NCI-H510A treated with DMSO at 0.1 percent for 48 hours (cell line): ENCODE measurements around the gene ISG20.
A peak's percentile ranks its signal among the peaks of the same experiment; 100 is the strongest.
"Not testable (repeated sequence)": the region's sequence is repeated elsewhere in the genome, so short reads cannot be mapped to it uniquely, and the experiment has no call there.

Experiments used
- DNase-seq: peaks from one replicate; lab custom pipeline; 2025; lab: John Stamatoyannopoulos, UW

Gene ISG20

DNA sequence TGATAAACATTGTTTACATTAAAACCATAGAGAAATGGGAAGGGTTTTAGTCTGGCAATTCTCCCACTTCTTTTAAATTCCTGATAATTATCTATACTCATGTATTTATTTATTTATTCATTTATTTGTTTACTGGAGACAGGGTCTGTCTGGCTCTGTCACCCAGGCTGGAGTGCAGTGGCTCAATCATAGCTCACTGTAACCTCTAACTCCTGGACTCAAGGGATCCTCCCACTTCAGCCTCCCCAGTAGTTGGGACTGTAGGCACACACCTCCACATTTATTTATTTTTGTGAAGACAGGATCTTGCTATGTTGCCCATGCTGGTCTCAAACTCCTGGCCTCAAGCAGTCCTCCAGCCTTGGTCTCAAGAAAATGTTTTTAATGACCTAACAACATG, 20.1 kb upstream of the ISG20 start:
- no peak for DNase-seq

DNA sequence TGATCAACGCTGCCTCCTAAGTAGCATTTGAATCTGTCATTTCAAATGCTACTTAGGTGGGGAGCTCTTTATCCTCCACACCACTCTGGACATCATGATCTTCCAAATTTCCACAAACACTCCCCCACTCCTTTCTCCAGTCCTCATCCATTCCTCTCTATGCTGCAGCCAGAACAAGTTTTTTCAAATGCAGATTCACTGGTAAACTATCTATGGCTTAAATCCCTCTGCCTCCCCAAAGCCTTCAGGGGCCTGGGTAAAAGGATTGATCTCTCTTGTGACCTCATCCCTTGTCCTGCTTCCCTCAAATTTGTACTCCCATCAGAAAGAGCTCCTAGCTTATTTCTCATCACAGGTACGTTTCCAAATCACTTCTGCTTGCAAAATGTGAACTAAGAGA, 19.0 kb upstream of the ISG20 start:
- DNase-seq, result no peak

DNA sequence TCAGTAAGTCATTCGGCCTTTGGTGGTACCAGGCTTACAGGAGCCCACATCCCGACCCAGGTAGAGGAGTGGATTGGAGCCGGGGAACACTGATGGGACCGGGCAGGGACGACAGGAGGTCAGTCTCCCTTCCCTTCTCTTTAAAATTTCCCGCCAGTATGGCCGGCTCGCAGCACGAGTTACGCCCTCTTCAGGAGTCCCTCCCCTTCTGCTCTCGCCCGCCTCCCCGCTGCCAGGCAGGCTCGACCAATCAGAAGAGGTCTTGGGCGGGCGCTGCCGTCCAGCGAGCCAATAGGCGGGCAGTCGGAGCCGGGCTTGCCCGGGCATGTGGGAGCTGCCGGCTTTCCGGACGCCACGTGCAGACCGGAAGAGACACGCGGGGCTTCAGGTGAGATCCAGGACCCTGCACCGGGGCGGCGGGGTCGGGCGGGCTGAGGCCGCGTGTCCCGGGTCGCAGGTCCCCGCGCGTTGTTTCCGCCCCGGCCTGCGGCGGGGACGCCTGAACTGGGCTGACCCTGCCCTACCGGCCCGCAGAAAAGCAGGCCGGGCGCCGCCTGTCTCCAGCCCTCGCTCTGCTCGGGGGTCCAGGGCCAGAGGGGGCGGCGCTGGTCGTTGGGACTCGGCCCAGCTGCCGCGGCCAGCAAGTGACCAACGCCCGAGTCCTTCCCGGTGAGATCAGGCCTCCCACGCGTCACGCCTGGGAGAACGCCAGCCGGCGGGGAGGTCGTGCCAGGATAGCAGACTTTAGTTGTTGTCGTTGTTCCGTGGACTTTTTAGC, 17.6 kb upstream of the ISG20 start, which contains the start of gene AEN:
Gene AEN, plus strand, starts transcription at position 346 of the 778 bp plus-strand sequence. CDS start 4,870 bp downstream, outside the sequence.
- DNase-seq, result peak; percentile 80

DNA sequence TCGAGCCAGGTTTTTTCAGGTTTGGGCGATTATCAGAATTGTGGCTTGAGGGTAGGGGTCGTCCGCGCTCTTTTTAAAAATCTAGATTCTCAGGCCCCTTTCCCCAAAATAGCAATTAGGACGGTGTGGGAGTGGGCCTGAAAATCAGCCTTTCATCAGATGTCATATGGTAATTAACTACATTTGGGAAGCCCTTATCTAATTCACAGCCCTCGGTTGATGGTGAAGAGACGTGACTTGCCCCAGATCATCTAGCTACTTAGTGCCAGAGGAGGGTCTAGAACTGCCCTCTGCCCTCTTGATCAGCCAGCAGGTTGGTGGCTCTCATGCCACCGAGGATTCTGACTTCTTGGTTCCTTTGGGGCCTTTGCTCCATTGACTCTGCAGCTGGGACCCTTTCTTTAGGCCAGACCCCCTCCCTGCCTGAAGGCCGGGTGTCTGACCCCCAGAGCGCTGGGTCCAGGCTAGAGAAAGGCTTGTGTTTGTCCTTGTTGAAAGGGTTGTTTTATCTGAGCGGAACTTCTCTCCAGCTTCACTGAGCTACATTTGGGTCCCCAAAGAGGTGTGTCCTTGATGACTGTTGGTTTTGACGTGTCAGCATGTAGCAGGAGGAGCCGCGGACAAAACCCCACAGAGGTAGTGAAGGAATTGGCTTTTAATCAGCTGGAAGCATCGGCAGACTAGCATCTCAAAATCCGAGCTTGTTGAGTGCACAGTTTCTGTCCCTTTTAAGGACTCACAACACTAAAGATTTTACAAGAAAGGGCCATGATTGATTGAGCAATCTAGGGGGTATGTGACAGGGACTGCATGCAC, 16.8 kb upstream of the ISG20 start:
- DNase-seq, result peak; percentile 7

DNA sequence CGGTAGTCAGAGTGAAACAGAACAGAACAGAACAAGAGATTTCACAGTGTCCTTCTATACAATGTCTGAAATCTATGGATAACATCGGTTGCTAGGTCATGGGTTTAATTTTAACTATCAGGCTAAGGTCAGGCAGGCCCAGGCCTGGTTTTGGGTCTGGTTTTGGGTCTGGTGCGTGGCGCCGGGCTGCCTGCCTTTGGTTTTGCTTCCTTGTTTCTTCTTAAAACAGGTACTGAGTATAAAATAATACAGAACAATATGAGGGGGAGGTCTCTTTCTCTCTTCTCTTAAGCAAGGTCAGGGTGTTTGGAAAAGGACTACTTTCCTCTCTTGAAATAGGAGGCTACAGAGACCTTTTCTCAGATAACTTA, 16.2 kb upstream of the ISG20 start:
- no peak for DNase-seq

DNA sequence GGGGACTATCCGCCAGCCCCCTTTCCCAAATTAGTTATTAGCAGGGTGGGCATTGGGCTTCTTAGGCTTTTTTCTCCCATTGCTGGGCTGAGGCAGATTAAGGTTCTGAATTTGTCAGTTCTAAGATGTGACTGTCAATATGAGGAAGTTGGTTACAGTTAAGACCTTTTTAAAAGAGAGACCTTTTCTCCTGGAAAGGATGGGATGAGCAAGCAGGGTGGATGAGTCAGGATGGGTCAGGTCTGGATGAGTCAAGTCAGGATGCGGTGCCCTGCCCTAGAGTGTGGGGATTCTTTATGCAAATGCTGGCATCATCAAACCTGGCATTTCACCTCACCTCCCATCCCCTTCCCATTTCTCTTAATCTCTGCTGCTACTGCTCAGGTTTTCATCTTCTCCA, 15.8 kb upstream of the ISG20 start:
- DNase-seq, result no peak

DNA sequence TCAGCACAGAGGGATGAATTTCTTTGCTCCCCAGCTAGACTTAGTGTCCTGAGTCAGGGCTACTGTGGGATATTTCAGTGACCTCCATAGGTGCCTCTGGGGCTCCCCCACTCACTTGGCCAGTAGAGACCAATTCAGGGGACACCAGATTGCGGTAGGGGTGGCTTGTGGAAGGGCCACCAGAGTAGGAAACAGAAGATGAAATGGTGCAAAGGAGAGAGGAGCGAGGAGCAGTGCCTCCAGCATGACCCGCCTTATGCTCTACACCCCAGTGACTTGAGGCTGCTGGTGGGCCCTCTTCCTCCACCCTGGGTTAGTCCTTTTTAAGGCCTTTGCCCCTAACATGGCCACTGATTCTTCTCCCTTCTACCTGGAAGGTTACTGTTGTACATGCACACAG, 15.2 kb upstream of the ISG20 start:
- no peak for DNase-seq

DNA sequence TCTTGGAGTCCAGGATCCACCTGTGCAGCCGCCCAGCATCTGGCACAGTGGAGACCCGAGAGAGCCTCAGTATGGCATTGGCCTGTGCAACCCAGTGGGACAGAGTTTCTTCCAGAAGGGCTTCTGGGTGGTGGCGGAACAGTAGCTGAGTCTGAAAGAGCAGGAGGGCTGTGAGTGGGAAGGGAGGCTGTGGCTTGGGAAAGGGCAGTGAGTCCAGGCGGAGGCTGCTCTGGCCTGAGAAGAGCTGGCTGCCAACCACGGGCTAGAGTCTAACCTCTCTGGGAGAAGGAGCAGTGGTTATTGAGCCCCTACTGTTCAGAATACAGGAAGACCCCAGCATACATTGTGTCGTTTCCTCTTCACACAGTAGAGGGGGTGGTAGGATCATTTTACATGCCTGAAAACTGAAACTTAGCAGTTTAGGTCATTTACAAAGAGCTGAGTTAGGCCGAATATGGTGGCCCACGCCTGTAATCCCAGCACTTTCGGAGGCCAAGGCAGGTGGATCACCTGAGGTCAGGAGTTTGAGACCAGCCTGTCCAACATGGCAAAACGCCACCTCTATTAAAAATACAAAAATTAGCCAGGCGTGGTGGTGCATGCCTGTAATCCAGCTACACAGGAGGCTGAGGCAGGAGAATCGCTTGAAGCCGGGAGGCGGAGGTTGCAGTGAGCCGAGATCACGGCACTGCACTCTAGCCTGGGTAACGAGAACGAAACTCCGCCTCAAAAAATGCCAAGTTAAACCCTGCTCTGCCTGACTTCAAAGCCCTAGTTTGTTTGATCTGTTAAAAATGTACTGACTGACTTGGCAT, 14.5 kb upstream of the ISG20 start:
- DNase-seq, result no peak

DNA sequence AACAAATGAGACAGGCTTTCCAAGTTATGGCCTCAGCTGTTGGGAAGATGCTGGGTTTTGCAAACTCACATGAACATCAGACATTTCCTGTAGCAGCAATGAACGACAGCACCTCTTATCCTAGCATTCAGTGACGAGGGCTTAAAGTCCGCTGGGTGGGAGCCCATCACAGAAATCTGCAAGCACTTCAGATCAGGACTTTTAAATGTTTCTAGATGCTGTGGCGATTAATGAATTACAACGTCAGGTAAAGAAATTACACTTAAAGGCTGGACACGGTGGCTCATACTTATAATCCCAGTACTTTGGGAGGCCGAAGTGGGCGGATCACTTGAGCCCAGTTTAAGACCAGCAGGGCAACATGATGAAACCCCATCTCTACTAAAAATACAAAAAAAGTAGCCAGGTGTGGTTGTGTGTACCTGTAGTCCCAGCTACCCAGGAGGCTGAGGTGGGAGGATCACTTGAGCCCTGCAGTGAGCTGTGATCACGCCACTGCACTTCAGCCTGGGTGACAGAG, 13.8 kb upstream of the ISG20 start:
- no peak for DNase-seq

DNA sequence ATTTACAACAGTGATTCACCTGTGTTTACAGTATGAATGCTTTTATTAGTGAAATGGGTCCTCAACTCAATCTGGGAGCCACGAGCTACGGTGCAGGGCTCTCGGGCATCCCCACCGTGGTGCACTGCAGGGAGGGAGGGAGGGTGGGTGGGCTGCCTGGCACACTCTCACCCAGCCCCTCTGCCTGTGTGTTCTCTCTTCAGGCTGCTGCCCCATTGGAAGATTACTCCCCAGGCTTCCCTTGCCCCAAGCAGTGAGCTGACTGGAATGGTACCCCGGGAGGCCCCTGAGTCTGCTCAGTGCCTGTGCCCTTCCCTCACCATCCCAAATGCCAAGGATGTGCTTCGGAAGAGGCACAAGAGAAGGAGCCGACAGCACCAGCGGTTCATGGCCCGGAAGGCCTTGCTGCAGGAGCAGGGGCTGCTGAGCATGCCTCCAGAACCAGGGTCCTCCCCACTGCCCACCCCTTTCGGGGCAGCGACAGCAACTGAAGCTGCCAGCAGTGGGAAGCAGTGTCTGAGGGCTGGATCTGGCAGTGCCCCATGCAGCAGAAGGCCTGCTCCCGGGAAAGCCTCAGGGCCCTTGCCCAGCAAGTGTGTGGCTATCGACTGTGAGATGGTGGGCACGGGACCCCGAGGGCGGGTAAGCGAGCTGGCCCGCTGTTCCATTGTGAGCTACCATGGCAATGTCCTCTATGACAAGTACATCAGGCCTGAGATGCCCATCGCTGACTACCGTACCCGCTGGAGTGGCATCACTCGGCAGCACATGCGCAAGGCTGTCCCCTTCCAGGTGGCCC, 12.7 kb upstream of the ISG20 start:
- DNase-seq, result no peak

DNA sequence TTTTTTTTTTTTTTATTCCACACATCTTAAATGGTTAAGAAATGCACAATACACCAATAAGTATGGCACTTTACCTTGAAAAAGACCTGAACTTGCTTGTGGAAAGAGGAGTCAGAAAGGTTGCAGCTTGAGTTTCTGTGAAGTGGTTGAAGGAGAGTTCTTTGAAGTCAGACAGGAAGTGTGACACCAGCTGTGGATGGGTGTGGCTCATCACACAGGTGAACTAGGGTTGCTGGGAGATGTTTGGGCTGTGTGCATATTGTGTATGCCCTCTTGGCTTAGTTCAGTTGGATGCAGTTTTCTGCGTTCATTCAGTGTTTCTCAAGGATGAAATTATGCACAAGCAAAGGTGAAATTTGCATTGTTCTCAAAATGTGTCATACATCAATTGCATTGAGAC, 11.4 kb upstream of the ISG20 start:
- DNase-seq, result peak; percentile 20

DNA sequence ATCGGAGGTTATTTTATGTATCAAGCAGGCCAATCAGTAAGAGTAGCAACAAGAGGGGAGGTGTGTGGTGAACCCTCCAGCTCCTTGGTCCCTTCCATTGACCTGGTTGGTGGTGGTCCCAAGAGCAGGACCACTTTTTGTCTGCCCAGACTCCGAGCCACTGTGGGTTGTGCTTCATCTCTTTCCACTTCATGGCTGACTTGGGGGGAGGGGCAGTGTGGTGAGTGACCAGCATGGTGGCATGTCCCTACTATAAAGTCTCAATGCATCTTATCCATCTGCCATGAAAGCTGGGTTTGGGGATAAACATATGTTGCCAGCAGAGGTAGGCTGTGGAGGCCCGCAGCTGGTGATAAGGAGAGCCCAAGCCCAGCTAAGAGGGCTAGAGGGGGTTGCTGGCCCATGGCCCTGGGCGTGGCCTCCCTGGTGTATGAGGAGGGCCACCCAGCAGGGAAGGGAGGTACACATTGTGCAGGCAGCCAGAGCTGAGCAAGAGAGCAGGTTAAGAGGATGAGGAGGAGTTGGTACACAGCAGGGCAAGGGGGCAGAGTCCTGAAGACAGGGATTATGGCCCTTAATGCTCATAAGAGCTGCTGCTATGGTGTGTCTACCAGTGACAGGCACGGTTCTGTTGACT, 10.7 kb upstream of the ISG20 start:
- DNase-seq, result no peak

DNA sequence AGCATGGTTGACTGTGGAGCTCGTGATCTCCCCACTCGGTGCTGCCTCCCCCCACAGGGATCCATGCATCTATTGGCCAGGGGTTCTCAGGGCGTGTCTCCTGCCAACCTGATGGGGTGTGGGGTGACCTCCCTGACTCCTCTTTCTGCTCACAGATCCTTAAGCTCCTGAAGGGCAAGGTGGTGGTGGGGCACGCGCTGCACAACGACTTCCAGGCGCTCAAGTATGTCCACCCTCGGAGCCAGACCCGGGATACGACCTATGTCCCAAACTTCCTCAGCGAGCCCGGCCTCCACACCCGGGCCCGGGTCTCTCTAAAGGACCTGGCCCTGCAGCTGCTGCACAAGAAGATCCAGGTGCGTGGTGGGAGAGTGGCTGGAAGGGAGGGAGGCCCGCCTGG, 9.7 kb upstream of the ISG20 start:
- DNase-seq, result no peak

DNA sequence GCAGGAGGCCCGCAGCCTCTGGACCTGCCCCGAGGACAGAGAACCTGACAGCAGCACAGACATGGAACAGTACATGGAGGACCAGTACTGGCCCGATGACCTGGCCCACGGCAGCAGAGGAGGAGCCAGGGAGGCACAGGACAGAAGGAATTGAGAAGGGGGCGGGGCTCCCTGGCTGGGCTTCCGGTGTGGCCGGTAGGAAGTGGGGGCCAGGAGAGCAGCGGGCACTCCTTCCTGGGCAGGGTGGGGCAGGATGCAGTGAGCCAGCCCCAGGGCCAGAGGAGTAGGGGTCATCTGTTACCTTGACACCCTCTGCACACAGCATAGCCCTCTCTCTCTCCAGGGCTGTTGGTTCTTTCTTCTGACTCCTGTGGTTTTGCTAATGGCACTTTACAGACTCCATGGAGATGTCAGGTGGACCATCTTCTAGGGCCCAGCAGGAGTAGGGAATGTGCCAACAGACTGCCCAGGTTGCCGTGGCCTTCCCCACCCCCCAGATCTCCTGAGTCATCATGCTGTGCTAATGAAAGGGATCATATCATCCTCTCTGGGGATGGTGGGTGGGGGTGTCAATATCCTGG, 8.6 kb upstream of the ISG20 start:
- no peak for DNase-seq

DNA sequence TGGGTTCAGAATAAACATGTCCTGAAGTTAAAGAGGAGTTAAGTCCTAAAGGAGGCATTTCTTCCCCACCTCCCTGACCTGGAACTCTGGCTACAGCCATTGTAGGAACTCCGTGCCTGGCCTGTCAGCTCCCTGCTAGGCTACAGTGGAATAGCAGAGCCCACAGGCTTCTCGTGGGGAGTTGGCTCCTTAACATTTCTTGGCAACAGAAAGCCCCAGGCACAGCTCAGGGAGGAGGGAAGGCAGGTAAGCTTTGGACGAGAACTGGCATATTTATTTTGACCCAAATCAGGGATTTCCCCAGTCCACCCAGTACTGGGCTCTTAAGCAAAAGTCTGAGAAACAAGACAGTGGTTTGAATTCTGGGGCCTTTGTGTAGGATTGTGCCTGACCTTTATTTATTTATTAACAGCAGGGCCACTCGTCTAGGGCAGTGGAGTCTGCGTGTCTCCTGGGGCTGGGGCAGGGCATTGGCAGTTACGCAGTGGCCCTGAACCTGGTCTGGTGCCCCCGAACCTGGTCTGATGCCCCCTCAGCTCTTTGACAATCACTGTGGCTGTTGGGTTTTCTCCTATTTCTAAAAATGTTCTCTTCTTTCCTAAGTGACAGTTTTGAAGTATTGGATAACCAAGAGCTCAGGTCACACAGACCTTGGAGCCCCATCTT, 7.9 kb upstream of the ISG20 start:
- DNase-seq, result no peak

DNA sequence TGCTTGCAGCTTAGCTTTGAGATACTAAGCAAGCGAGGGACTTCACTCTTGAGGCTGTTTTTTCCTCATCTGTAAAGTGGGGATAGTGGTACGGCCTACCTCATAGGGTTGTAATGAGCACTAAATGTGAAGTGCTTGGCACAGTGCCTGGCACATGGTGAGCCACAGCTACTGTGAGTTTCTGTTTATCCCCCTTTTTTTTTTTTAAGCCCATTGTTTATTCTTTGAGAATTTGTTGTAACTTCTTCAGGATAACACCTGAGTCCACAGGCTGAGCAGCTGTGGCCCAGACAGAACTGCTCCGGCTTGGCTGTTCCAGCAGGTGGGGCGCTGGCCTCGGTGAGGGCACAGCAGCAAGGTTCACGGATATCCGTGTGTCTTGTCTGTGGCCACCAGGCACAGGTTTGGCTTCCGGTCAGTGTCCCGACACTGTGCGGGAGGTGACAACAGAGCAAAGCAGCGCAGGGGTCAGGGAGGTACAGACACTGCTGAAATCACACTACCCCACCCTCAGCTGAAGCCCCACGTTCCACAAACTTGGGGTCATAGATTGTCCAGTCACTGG, 7.3 kb upstream of the ISG20 start:
- DNase-seq, result no peak

DNA sequence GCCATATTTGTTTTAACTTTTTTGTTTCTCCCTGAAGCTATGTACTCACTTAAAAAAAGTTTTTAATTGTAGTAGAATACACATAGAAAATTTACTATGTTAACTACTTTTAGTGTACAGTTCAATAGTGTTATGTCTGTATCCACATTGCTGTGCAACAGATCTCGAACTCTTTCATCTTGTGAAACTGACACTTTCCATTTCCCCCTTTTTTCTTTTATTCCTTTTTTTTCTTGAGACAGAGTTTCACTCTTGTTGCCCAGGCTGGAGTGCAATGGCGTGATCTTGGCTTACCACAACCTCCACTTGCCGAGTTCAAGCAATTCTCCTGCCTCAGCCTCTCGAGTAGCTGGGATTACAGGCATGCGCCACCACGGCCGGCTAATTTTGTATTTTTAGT, 6.0 kb upstream of the ISG20 start:
- not testable (repeated sequence) for DNase-seq

DNA sequence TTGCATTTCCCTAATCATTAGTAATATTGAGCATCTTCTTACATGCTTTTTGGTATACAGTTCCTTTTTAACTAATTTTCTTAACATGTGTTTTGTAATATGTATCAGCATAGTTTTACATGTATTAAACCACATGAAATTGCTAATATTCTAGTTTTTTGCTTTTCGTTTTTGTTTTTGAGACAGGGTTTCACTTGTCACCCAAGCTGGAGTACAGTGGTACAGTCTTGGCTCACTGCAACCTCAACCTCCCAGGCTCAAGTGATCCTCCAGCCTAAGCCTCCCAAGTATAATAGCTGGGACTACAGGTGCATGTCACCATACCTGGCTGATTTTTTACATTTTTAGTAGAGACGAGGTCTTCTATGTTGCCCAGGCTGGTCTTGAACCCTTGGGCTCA, 4.4 kb upstream of the ISG20 start:
- no peak for DNase-seq

DNA sequence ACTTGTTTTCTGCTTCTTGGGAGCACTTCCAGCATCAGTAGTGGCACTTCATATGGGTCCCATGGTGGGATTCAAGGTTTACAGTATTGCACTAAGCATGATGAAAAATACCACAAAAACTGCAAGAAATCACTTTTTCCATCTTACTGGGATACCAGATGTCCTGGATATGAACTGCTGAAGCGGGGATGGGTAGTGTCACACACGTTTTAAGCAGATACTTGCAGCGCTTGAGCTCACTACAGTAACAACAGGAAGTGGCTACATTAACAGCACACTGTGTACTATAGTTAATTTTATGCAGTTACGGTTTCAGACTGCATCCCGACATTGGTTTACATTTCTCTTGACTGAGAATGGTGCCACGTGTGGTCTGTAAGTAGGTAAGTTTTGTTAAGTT, 3.5 kb upstream of the ISG20 start:
- no peak for DNase-seq

DNA sequence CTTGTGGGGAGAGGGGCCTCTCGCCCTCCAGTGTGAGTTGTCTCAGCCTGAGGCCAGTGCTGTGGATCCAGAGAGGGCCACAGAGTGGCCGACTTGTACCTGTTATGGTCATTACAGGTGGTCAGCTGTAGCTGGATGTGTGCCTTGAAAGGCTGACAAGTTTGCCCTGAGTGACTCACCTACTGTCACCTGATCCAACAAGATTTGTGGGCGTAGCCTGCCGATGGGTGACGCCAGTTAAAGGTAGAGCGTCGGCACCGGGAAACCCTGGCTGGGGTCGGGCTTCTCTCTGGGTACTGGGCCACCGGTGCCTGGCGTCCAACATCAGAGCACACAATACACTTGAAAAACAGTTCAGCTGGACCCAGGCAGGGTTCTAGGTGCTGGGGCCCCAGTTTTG, 2.8 kb upstream of the ISG20 start:
- DNase-seq, result peak; percentile 26
